ENCODE measurements around the gene TOM1. TPM values are rescaled to one million over a fixed set of nuclear protein-coding genes. Genes with fewer than 3 reads are reported as not detected.

Gene TOM1
- total and polyA plus RNA-seq, 10 of the 15 experiments (the other 5 are each of a cell fraction or from before 2014, with no cell fraction given), result 2.2 to 64.6 (median 40.3) TPM

- no peak for TF ChIP-seq HDAC6 (IDR thresholded peaks at IDR 0.05; ENCODE audit: unreplicated experiment)
- TF ChIP-seq MAX (IDR thresholded peaks at IDR 0.05; ENCODE audit: low read depth, low read length), result no peak
- TF ChIP-seq ZNF24 (IDR thresholded peaks at IDR 0.05), result no peak
- no peak for TF ChIP-seq KLF5 (IDR thresholded peaks at IDR 0.05; ENCODE audit: partially characterized antibody)
- no peak for TF ChIP-seq SMAD1 (IDR thresholded peaks at IDR 0.05; ENCODE audit: low read depth, partially characterized antibody)
- TF ChIP-seq NKRF (conservative IDR thresholded peaks at IDR 0.05), result no peak
Measured at GRCh38 chr22:35323305-35323704, 23.6 kb downstream of the TOM1 start (continued).

- H4K20me1 ChIP-seq (ENCODE audit: control insufficient read depth, insufficient read depth), result no peaks in the 10 kb centered on the region
- intact Hi-C loops (cut with micrococcal nuclease; ENCODE audit: unreplicated experiment), result no loop called here
- BruUV-seq (replicated peaks), result no TSS peak
- POLR2A ChIA-PET, result no interaction called here
- FAIRE-seq (no peak), DNase-seq (ENCODE audit: low read depth, low spot score) (no peak), ATAC-seq (no peak)
- no peak overlapping the region for H3K4me2 ChIP-seq (ENCODE audit: control insufficient read depth, insufficient read depth)
- no peaks in the 10 kb centered on the region for H3K27me3 ChIP-seq (replicated peaks in 1 of 2; ENCODE audit: control insufficient read depth in 2 of 2, insufficient read depth in 2 of 2, low read length in 1 of 2)
- H3K27ac ChIP-seq (ENCODE audit: control insufficient read depth, insufficient read depth), result no peak overlapping the region
- H3K9me3 ChIP-seq (replicated peaks; ENCODE audit: control insufficient read depth, insufficient read depth, low read length), result no peaks in the 10 kb centered on the region
- SMC1A ChIA-PET (ENCODE audit: uncharacterized antibody, unreplicated experiment), result interaction anchor here (1.4 to 1.5 kb wide), 2 partner anchors 11 to 92 kb away, joined by 3 to 5 read pairs; no protein-coding TSS in a partner anchor
- RAD21 ChIA-PET (ENCODE audit: unreplicated experiment), result interaction anchor here (0.7 kb wide), 1 partner anchor 27 kb away, joined by 4 read pairs; no protein-coding TSS in a partner anchor
- 99% methylated on average over 5 of the region's 5 CpGs for WGBS (ENCODE audit: insufficient coverage, insufficient replicate concordance, low lambda C conversion rate, missing lambda C conversion rate)
- H3K9ac ChIP-seq (ENCODE audit: control insufficient read depth, insufficient read depth, low read length), result no peak overlapping the region
- H3K4me3 ChIP-seq, result no peak overlapping the region
- H3K36me3 ChIP-seq (ENCODE audit: control insufficient read depth in 2 of 2, insufficient read depth in 2 of 2, low read length in 1 of 2), result peaks cover 0 to 35% of the 10 kb centered on the region in 2 experiments; a peak in 3 of 4 replicates
- no peaks in the 10 kb centered on the region for H3K79me2 ChIP-seq (ENCODE audit: control insufficient read depth, insufficient read depth, low read length)
- in situ Hi-C loops (cut with MboI), result no loop called here
- no peak overlapping the region for H2AFZ ChIP-seq (ENCODE audit: control insufficient read depth, low read depth, low read length)
- H3K4me1 ChIP-seq (ENCODE audit: control insufficient read depth, insufficient read depth, low read length), result no peaks in the 10 kb centered on the region
- CTCF ChIA-PET, result no interaction called here
- no peak for TF ChIP-seq E2F4 (IDR thresholded peaks at IDR 0.05; ENCODE audit: low read depth, low read length)
- TF ChIP-seq E4F1 (IDR thresholded peaks at IDR 0.05; ENCODE audit: borderline replicate concordance, partially characterized antibody), result no peak
- no peak for TF ChIP-seq ASH2L (IDR thresholded peaks at IDR 0.05; ENCODE audit: borderline replicate concordance, low read depth)
- TF ChIP-seq CBX5 (IDR thresholded peaks at IDR 0.05; ENCODE audit: low read depth), result no peak
- no peak for TF ChIP-seq TARDBP (IDR thresholded peaks at IDR 0.05; ENCODE audit: borderline replicate concordance)
- no peak for TF ChIP-seq ETV6 (conservative IDR thresholded peaks at IDR 0.05 in 1 of 2, IDR thresholded peaks at IDR 0.05 in 1 of 2; ENCODE audit: borderline replicate concordance in 1 of 2, low read depth in 1 of 2)
- TF ChIP-seq NKRF (conservative IDR thresholded peaks at IDR 0.05), result no peak
Measured at GRCh38 chr22:35324067-35324466, 24.4 kb downstream of the TOM1 start.

Data from GM12878 (cell line).